HCT116 (cell line): Measurements from ENCODE around the gene CTIF.

Experiments used
- CBX3 ChIP-seq: IDR thresholded peaks from 2 replicates; pipeline ENCODE4 v1.6.1; 2012; ENCODE audit warnings: low read depth
- EZH2 ChIP-seq: fragments of 200-600 bp; sonication (generic); IDR thresholded peaks from 2 replicates; pipeline ENCODE4 v1.6.1; 2017; ENCODE audit warnings: antibody characterized with exemption, mixed run types
- ZFX ChIP-seq: fragments of 450-650 bp; IDR thresholded peaks from 2 replicates; pipeline ENCODE4 v1.6.1; 2017
- TF ChIP-seq, protein P1 (sequence below), 3 experiments: fragments of 200-600 bp in 1 of 3; sonication (generic) in 1 of 3; IDR thresholded peaks in 2 of 3; conservative IDR thresholded peaks in 1 of 3; 2 replicates each; pipeline ENCODE4 v1.5.1; 2012 to 2017; ENCODE audit warnings: low read depth in 2 of 3, low read length in 2 of 3, antibody characterized with exemption in 1 of 3, borderline replicate concordance in 1 of 3, control low read depth in 1 of 3, mild to moderate bottlenecking in 1 of 3, mixed read lengths in 1 of 3, mixed run types in 1 of 3, moderate library complexity in 1 of 3; ENCODE audit not compliant: insufficient read depth in 1 of 3

DNA sequence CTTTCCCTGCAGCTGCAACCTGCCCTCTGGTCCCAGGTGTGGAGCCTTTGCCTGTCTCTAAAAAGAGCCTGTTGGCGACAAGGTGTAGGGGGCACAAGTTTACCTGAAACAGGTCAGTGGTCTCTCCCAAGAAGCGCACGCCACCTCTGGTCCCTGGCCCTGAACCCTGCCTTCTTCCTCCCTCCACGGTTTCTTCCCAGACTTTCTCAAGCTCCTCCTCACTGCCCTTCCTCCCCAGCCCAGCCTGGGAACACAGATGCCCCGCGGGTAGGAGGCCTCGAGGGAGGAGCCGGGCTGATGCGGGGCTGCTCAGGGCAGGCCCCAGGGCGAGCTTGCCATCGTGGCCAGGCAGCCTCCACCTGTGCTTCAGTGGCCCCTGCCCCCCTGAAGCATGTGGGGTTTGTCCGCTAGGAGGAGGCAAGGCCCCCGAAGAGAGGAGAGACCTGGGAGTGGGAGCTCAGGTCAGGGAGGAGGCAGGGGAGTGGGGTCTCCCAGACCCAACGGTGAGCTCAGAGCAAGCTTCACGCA lies 322.4 kb downstream of the CTIF start:
- no peak for TF ChIP-seq EZH2
- TF ChIP-seq CBX3 = no peak
- TF ChIP-seq, protein P1, sequence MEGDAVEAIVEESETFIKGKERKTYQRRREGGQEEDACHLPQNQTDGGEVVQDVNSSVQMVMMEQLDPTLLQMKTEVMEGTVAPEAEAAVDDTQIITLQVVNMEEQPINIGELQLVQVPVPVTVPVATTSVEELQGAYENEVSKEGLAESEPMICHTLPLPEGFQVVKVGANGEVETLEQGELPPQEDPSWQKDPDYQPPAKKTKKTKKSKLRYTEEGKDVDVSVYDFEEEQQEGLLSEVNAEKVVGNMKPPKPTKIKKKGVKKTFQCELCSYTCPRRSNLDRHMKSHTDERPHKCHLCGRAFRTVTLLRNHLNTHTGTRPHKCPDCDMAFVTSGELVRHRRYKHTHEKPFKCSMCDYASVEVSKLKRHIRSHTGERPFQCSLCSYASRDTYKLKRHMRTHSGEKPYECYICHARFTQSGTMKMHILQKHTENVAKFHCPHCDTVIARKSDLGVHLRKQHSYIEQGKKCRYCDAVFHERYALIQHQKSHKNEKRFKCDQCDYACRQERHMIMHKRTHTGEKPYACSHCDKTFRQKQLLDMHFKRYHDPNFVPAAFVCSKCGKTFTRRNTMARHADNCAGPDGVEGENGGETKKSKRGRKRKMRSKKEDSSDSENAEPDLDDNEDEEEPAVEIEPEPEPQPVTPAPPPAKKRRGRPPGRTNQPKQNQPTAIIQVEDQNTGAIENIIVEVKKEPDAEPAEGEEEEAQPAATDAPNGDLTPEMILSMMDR (IDR thresholded peaks at IDR 0.05 in 2 of 3, conservative IDR thresholded peaks at IDR 0.05 in 1 of 3; ENCODE audit: borderline replicate concordance in 1 of 3, insufficient read depth in 1 of 3, low read depth in 2 of 3, low read length in 2 of 3) = no peak
- TF ChIP-seq ZFX = no peak
